ENCODE data around the gene PSEN2. TPM values are rescaled to one million over a fixed set of nuclear protein-coding genes. Genes with fewer than 3 reads are reported as not detected.
A peak's percentile ranks its signal among the peaks of the same experiment; 100 is the strongest.

Gene PSEN2
- total and polyA plus RNA-seq, 9 of the 15 experiments (the other 6 are each of a cell fraction or from before 2014, with no cell fraction given), result 2.3 to 21.5 (median 13.7) TPM

DNA sequence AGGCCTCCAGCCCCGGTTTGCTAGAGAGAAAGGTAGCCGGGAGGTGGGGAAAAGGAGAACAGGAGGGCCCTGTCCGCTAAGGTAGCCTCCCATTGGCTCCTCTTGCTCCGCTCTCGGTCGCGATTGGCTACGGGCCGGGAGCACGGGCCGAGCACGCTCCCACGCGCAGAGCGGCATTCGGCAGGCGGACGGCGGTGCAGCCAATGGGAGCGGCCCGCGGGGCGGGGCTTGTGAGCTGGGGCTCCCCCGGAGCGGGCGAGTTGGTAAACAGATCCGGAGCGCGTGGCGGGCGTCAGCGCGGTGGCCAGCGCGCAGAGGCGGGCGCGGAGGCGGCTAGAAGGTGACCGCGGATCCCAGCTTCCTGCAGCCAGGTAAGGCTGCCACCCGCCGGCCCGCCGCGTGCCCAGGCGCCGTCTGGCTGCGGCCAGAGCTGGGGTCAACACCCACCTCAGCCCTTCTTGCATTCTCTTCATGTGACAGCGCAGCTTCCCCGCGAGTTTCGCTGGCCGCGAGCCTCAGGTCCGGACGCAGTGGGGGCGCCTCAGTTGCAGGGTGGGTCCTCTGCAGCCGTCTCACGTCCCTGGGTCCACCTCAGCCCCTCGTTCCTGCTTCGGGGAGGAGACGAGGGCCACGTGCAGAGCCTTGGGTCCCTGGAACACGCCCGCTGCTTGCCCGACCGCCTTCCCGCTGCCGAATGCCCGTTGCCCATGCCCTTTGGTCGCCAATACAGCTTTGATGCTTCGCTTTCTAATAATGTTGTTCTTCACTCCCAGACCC lies 69.8 kb downstream of the PSEN2 start, which contains the start of gene COQ8A (continued):
- TF ChIP-seq JUND (IDR thresholded peaks at IDR 0.05; ENCODE audit: borderline replicate concordance, low read depth, low read length) (peak; percentile 17), JUND (tag; IDR thresholded peaks at IDR 0.05; ENCODE audit: borderline replicate concordance, low read depth, low read length) (no peak), TBL1XR1 (IDR thresholded peaks at IDR 0.05; ENCODE audit: low read length in 2 of 2) (0 out of 4 replicates have a peak, but pooled peaks of 1 of the 2 experiments have one; percentile 20), ZNF79 (CRISPR knock-in tag; IDR thresholded peaks at IDR 0.05; ENCODE audit: low read depth) (no peak), ZNF431 (CRISPR knock-in tag; IDR thresholded peaks at IDR 0.05) (peak; percentile 93), MECOM (CRISPR knock-in tag; IDR thresholded peaks at IDR 0.05) (no peak), RBM25 (IDR thresholded peaks at IDR 0.05; ENCODE audit: low read depth, low read length, severe bottlenecking) (peak; percentile 100), PHF8 (IDR thresholded peaks at IDR 0.05; ENCODE audit: borderline replicate concordance, low read length) (peak; percentile 60; the same call in 1 of the 2 replicates), NONO (IDR thresholded peaks at IDR 0.05; ENCODE audit: low read depth in 2 of 2, low read length in 1 of 2) (peak in 1 of 2 experiments; percentile 63; a peak in 1 of 4 replicates), BDP1 (IDR thresholded peaks at IDR 0.05; ENCODE audit: insufficient read depth, insufficient read length) (no peak)
- TF ChIP-seq, protein P1, sequence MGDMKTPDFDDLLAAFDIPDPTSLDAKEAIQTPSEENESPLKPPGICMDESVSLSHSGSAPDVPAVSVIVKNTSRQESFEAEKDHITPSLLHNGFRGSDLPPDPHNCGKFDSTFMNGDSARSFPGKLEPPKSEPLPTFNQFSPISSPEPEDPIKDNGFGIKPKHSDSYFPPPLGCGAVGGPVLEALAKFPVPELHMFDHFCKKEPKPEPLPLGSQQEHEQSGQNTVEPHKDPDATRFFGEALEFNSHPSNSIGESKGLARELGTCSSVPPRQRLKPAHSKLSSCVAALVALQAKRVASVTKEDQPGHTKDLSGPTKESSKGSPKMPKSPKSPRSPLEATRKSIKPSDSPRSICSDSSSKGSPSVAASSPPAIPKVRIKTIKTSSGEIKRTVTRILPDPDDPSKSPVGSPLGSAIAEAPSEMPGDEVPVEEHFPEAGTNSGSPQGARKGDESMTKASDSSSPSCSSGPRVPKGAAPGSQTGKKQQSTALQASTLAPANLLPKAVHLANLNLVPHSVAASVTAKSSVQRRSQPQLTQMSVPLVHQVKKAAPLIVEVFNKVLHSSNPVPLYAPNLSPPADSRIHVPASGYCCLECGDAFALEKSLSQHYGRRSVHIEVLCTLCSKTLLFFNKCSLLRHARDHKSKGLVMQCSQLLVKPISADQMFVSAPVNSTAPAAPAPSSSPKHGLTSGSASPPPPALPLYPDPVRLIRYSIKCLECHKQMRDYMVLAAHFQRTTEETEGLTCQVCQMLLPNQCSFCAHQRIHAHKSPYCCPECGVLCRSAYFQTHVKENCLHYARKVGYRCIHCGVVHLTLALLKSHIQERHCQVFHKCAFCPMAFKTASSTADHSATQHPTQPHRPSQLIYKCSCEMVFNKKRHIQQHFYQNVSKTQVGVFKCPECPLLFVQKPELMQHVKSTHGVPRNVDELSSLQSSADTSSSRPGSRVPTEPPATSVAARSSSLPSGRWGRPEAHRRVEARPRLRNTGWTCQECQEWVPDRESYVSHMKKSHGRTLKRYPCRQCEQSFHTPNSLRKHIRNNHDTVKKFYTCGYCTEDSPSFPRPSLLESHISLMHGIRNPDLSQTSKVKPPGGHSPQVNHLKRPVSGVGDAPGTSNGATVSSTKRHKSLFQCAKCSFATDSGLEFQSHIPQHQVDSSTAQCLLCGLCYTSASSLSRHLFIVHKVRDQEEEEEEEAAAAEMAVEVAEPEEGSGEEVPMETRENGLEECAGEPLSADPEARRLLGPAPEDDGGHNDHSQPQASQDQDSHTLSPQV (IDR thresholded peaks at IDR 0.05), result 0 out of 2 replicates have a peak, but pooled peaks have one; percentile 41
- TF ChIP-seq, protein P2, sequence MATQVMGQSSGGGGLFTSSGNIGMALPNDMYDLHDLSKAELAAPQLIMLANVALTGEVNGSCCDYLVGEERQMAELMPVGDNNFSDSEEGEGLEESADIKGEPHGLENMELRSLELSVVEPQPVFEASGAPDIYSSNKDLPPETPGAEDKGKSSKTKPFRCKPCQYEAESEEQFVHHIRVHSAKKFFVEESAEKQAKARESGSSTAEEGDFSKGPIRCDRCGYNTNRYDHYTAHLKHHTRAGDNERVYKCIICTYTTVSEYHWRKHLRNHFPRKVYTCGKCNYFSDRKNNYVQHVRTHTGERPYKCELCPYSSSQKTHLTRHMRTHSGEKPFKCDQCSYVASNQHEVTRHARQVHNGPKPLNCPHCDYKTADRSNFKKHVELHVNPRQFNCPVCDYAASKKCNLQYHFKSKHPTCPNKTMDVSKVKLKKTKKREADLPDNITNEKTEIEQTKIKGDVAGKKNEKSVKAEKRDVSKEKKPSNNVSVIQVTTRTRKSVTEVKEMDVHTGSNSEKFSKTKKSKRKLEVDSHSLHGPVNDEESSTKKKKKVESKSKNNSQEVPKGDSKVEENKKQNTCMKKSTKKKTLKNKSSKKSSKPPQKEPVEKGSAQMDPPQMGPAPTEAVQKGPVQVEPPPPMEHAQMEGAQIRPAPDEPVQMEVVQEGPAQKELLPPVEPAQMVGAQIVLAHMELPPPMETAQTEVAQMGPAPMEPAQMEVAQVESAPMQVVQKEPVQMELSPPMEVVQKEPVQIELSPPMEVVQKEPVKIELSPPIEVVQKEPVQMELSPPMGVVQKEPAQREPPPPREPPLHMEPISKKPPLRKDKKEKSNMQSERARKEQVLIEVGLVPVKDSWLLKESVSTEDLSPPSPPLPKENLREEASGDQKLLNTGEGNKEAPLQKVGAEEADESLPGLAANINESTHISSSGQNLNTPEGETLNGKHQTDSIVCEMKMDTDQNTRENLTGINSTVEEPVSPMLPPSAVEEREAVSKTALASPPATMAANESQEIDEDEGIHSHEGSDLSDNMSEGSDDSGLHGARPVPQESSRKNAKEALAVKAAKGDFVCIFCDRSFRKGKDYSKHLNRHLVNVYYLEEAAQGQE (IDR thresholded peaks at IDR 0.05; ENCODE audit: borderline replicate concordance), result no peak
- TF ChIP-seq, protein P2 (CRISPR knock-in tag; IDR thresholded peaks at IDR 0.05; ENCODE audit: low read depth), result peak; percentile 75
- TF ChIP-seq, protein P3, sequence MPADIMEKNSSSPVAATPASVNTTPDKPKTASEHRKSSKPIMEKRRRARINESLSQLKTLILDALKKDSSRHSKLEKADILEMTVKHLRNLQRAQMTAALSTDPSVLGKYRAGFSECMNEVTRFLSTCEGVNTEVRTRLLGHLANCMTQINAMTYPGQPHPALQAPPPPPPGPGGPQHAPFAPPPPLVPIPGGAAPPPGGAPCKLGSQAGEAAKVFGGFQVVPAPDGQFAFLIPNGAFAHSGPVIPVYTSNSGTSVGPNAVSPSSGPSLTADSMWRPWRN (IDR thresholded peaks at IDR 0.05; ENCODE audit: low read depth), result peak; percentile 92
